B cell (primary cell): ENCODE results near the gene PPP3CA. TPM values are rescaled to one million over a fixed set of nuclear protein-coding genes. Genes with fewer than 3 reads are reported as not detected.

Source experiments
- ATAC-seq: fragments of 200-7000 bp; cut with Tn5 transposase; one replicate; pipeline ENCODE4 v1.10.0; 2021; ENCODE audit warnings: low read depth, mild to moderate bottlenecking, moderate number of reproducible peaks, moderate library complexity
- CTCF ChIA-PET: fragments of 350-600 bp; sonication (Branson Sonifier 250); formaldehyde crosslinking; loops from one replicate; lab custom pipeline; 2021; ENCODE audit warnings: antibody characterized with exemption, inconsistent platforms; lab: Charles Lee
- POLR2A ChIA-PET: fragments of 350-600 bp; sonication (Branson Sonifier 250); formaldehyde crosslinking; loops from one replicate; lab custom pipeline; 2021; ENCODE audit warnings: antibody characterized with exemption; lab: Charles Lee
- DNase-seq: peaks from one replicate; pipeline ENCODE4 v3.0.0; 2013
- H2AFZ ChIP-seq: 2 replicates; pipeline ENCODE4 v1.6.1; 2012; ENCODE audit warnings: mild to moderate bottlenecking, low read depth, low read length; ENCODE audit not compliant: insufficient read depth, poor library complexity, severe bottlenecking
- H3K27ac ChIP-seq, 2 donors: 1 replicate in 1 of 2; 2 replicates in 1 of 2; pipeline ENCODE4 v1.5.1; 2012 to 2013; ENCODE audit warnings: low read length in 2 of 2, mild to moderate bottlenecking in 2 of 2, moderate library complexity in 1 of 2
- H3K27me3 ChIP-seq, 4 experiments: fragments of 200-600 bp in 1 of 4; sonication (generic) in 1 of 4; replicated peaks in 1 of 4; 1 replicate in 2 of 4; 2 replicates in 2 of 4; pipeline versions ENCODE4 v1.6.1 to v1.7.0; 2013 to 2016; ENCODE audit warnings: low read length in 3 of 4, mild to moderate bottlenecking in 2 of 4, mixed read lengths in 1 of 4, moderate library complexity in 1 of 4; ENCODE audit not compliant: insufficient read depth in 4 of 4, control insufficient read depth in 3 of 4; ENCODE audit errors: control extremely low read depth in 1 of 4
- H3K36me3 ChIP-seq, 2 experiments: replicated peaks in 1 of 2; 1 replicate in 1 of 2; 2 replicates in 1 of 2; pipeline versions ENCODE4 v1.6.1 to v1.7.1; 2013; ENCODE audit warnings: low read length in 1 of 2; ENCODE audit not compliant: insufficient read depth in 2 of 2, control insufficient read depth in 1 of 2; ENCODE audit errors: control extremely low read depth in 1 of 2, extremely low read depth in 1 of 2
- H3K4me1 ChIP-seq, 2 donors: fragments of 200-600 bp in 1 of 2; sonication (generic) in 1 of 2; 1 replicate in 1 of 2; 2 replicates in 1 of 2; pipeline versions ENCODE4 v1.5.1 to v1.6.1; 2013 to 2017; ENCODE audit warnings: low read length in 2 of 2; ENCODE audit not compliant: control insufficient read depth in 2 of 2, insufficient read depth in 2 of 2
- H3K4me2 ChIP-seq: replicated peaks from 2 replicates; pipeline ENCODE3; 2012; ENCODE audit warnings: mild to moderate bottlenecking, low read depth, low read length; ENCODE audit not compliant: poor library complexity, severe bottlenecking
- H3K4me3 ChIP-seq, 5 experiments: fragments of 200-600 bp in 1 of 5; sonication (generic) in 1 of 5; 1 replicate in 3 of 5; 2 replicates in 2 of 5; pipeline versions ENCODE4 v1.5.1 to v1.7.0; 2011 to 2016; ENCODE audit warnings: low read length in 4 of 5, mild to moderate bottlenecking in 4 of 5, low read depth in 2 of 5, control low read depth in 1 of 5, moderate library complexity in 1 of 5; ENCODE audit not compliant: insufficient read depth in 1 of 5; ENCODE audit errors: control extremely low read depth in 1 of 5, extremely low read depth in 1 of 5
- H3K79me2 ChIP-seq: fragments of 200-600 bp; sonication (generic); one replicate; pipeline ENCODE4 v1.6.0; 2016; ENCODE audit warnings: low read length; ENCODE audit not compliant: control insufficient read depth, insufficient read depth
- H3K9ac ChIP-seq: fragments of 200-600 bp; sonication (generic); 2 replicates; pipeline ENCODE4 v1.6.1; 2017; ENCODE audit warnings: mild to moderate bottlenecking, low read length, moderate library complexity
- H3K9me3 ChIP-seq, 3 donors: one replicate each; pipeline versions ENCODE4 v1.6.1 to v1.7.1; 2013; ENCODE audit warnings: low read length in 2 of 3; ENCODE audit not compliant: control insufficient read depth in 2 of 3, insufficient read depth in 1 of 3; ENCODE audit errors: control extremely low read depth in 1 of 3
- H4K20me1 ChIP-seq: 2 replicates; pipeline ENCODE4 v1.6.0; 2012; ENCODE audit warnings: mild to moderate bottlenecking, low read length; ENCODE audit not compliant: insufficient read depth, control insufficient read depth, poor library complexity, severe bottlenecking
- H3K27ac Mint-ChIP-seq: one replicate; pipeline ENCODE4 v1.8.0; 2021; ENCODE audit warnings: mixed read lengths
- H3K27me3 Mint-ChIP-seq: one replicate; pipeline ENCODE4 v1.8.0; 2021; ENCODE audit warnings: mixed read lengths
- H3K4me1 Mint-ChIP-seq: one replicate; pipeline ENCODE4 v1.8.0; 2021; ENCODE audit warnings: mixed read lengths
- H3K4me3 Mint-ChIP-seq: one replicate; pipeline ENCODE4 v1.8.0; 2021; ENCODE audit warnings: mixed read lengths
- H3K9me3 Mint-ChIP-seq: one replicate; pipeline ENCODE4 v1.8.0; 2022; ENCODE audit warnings: mixed read lengths; ENCODE audit not compliant: insufficient read depth
- EZH2 ChIP-seq: IDR thresholded peaks from 2 replicates; pipeline ENCODE4 v1.6.1; 2012; ENCODE audit warnings: borderline replicate concordance, low read depth, mild to moderate bottlenecking, moderate library complexity, low read length; ENCODE audit not compliant: insufficient read depth, poor library complexity, severe bottlenecking
- WGBS: methylation state at CpG from one replicate; pipeline ENCODE4 v1.1.5; 2013; ENCODE audit warnings: missing lambda C conversion rate; ENCODE audit not compliant: insufficient coverage; 5-methylcytosine and 5-hydroxymethylcytosine counted together
- intact Hi-C: fragments of 100-400 bp; cut with micrococcal nuclease; formaldehyde crosslinking; loops from one replicate; pipeline ENCODE4 v1.10.0; 2022
- polyA plus RNA-seq: library from polyadenylated mRNA; depleted of rRNA; stranded (reverse); fragments of >200 nt; gene quantifications from 2 replicates; pipeline ENCODE4 v1.2.3, GENCODE V29; 2012
- total RNA-seq, 2 donors: library from RNA; stranded (reverse); fragments of 120-200 nt in 1 of 2; gene quantifications; 1 replicate in 1 of 2; 2 replicates in 1 of 2; pipeline versions ENCODE4 v1.2.3 to v1.2.4, GENCODE V29; 2013 to 2022
- TF ChIP-seq, protein P1 (sequence below): fragments of 200-600 bp; IDR thresholded peaks from one replicate; pipeline ENCODE4 v1.8.0; 2022; ENCODE audit warnings: antibody characterized with exemption, mild to moderate bottlenecking

PPP3CA gene
- total and polyA plus RNA-seq, 2 donors (not counting 1 experiment from before 2014, with no cell fraction given): 14.3 to 85.1 TPM

- no peaks in the 10 kb centered on the region for H3K27me3 ChIP-seq
- ATAC-seq (no peak), DNase-seq (no peak)
- H3K27ac Mint-ChIP-seq: no peak overlapping the region
- H3K27ac ChIP-seq: peak overlapping the region in 1 of 2 donors; percentile 20
- peaks cover 95% of the 10 kb centered on the region for H3K79me2 ChIP-seq
- H3K27me3 Mint-ChIP-seq: no peaks in the 10 kb centered on the region
- CTCF ChIA-PET: interaction anchor here (0.6 kb wide), 1 partner anchor 13 kb away, joined by 4 read pairs; no protein-coding TSS in a partner anchor
- H2AFZ ChIP-seq: no peak overlapping the region
- peaks cover 81% of the 10 kb centered on the region for H3K4me1 Mint-ChIP-seq
- TF ChIP-seq, protein P1, sequence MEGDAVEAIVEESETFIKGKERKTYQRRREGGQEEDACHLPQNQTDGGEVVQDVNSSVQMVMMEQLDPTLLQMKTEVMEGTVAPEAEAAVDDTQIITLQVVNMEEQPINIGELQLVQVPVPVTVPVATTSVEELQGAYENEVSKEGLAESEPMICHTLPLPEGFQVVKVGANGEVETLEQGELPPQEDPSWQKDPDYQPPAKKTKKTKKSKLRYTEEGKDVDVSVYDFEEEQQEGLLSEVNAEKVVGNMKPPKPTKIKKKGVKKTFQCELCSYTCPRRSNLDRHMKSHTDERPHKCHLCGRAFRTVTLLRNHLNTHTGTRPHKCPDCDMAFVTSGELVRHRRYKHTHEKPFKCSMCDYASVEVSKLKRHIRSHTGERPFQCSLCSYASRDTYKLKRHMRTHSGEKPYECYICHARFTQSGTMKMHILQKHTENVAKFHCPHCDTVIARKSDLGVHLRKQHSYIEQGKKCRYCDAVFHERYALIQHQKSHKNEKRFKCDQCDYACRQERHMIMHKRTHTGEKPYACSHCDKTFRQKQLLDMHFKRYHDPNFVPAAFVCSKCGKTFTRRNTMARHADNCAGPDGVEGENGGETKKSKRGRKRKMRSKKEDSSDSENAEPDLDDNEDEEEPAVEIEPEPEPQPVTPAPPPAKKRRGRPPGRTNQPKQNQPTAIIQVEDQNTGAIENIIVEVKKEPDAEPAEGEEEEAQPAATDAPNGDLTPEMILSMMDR: no peak
- no peak for TF ChIP-seq EZH2
- no peak overlapping the region for H3K4me3 Mint-ChIP-seq
- peaks cover 37 to 43% of the 10 kb centered on the region in 2 donors for H3K4me1 ChIP-seq
- peaks cover 47% of the 10 kb centered on the region for H4K20me1 ChIP-seq
- H3K36me3 ChIP-seq: peaks cover 0 to 4% of the 10 kb centered on the region in 2 experiments
- no peak overlapping the region for H3K9ac ChIP-seq
- H3K4me2 ChIP-seq: no peak overlapping the region
- WGBS: 100% methylated on average over 1 of the region's 3 CpGs
- intact Hi-C loops: no loop called here
- POLR2A ChIA-PET: interaction anchor here (0.6 to 0.7 kb wide), 2 partner anchors 57 to 276 kb away, joined by 5 read pairs; no protein-coding TSS in a partner anchor
- no peaks in the 10 kb centered on the region for H3K9me3 Mint-ChIP-seq
- no peak overlapping the region for H3K4me3 ChIP-seq
- no peaks in the 10 kb centered on the region for H3K9me3 ChIP-seq
These were observed 66.3 kb downstream of the PPP3CA start for GRCh38 chr4:101280866-101281600.

DNA sequence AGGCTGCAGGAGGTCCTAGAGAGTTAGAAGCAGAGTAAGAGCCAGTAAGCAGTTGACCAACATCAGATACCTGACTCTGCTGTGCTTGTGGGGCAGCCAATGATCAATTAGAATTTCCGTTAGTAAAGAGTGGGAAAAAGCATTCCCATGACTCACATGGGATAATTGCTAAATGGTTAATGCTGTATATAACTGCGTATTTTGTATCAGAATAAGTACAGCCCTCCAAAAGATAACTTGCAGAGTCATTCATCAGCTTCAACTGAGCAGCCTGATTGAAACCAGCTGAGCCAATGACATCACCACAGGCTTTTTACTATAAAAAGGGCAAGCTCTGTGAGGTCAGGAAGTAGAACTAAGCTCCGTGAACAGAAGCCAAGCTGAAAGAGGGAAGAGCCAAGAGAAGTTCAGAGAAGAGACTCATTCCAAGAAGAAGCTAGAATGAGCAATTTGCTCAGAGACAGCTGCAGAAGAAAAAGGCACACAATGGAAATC, 67.9 kb downstream of the PPP3CA start:
- H3K4me3 Mint-ChIP-seq: peak overlapping the region; percentile 64
- 0% methylated on average over 1 of the region's 3 CpGs for WGBS
- ChIA-PET POLR2A (no interaction called here), CTCF (interaction anchor here (0.9 to 1.1 kb wide), 3 partner anchors 9 to 28 kb away, joined by 3 to 6 read pairs (median 3); no protein-coding TSS in a partner anchor)
- peak overlapping the region; percentile 58 for H3K27ac Mint-ChIP-seq
- peaks cover 60% of the 10 kb centered on the region for H4K20me1 ChIP-seq
- peak overlapping the region; percentile 49 to 69 for H3K27ac ChIP-seq
- no peaks in the 10 kb centered on the region for H3K9me3 ChIP-seq
- H2AFZ ChIP-seq: peak overlapping the region; percentile 26
- no peaks in the 10 kb centered on the region for H3K9me3 Mint-ChIP-seq
- H3K9ac ChIP-seq: peak overlapping the region; percentile 39
- peaks cover 0 to 4% of the 10 kb centered on the region in 2 experiments for H3K36me3 ChIP-seq
- TF ChIP-seq, protein P1: no peak
- no peak for TF ChIP-seq EZH2
- ATAC-seq (peak; percentile 58), DNase-seq (peak; percentile 64)
- H3K79me2 ChIP-seq: peaks cover 97% of the 10 kb centered on the region
- peaks cover 41 to 44% of the 10 kb centered on the region in 2 donors for H3K4me1 ChIP-seq
- peak overlapping the region in 3 of 5 experiments; percentile 21 to 47 (median 38) for H3K4me3 ChIP-seq
- H3K27me3 Mint-ChIP-seq: no peaks in the 10 kb centered on the region
- intact Hi-C loops: loop anchor here (5.0 kb wide), 1 partner anchor 58 kb away; no protein-coding TSS in a partner anchor
- H3K4me2 ChIP-seq: peak overlapping the region; percentile 58
- no peaks in the 10 kb centered on the region for H3K27me3 ChIP-seq
- H3K4me1 Mint-ChIP-seq: peaks cover 79% of the 10 kb centered on the region
